ENCODE results near the gene TNIK. TPM values are rescaled to one million over a fixed set of nuclear protein-coding genes. Genes with fewer than 3 reads are reported as not detected.
"Not testable (repeated sequence)": the region's sequence is repeated elsewhere in the genome, so short reads cannot be mapped to it uniquely, and the experiment has no call there.

Gene TNIK
- total RNA-seq, 1 experiment from 2014 or later = 5.5 TPM

GRCh38 chr3:171384101-171384891 is 75.9 kb downstream of the TNIK start:
- DNase-seq (ENCODE audit: low spot score) = no peak

- no peak for DNase-seq (ENCODE audit: low spot score)
These were observed 76.8 kb downstream of the TNIK start for GRCh38 chr3:171383206-171384018.

- DNase-seq (ENCODE audit: low spot score) = not testable (repeated sequence)
These were observed 77.9 kb downstream of the TNIK start for GRCh38 chr3:171382347-171382746.

- no peak for DNase-seq (ENCODE audit: low spot score)
These were observed 79.3 kb downstream of the TNIK start for GRCh38 chr3:171380711-171381425.

- no peak for DNase-seq (ENCODE audit: low spot score)
These were observed 80.2 kb downstream of the TNIK start for GRCh38 chr3:171379961-171380483.

GRCh38 chr3:171379281-171379680 is 80.9 kb downstream of the TNIK start:
- no peak for DNase-seq (ENCODE audit: low spot score)

GRCh38 chr3:171378586-171378985 is 81.6 kb downstream of the TNIK start:
- no peak for DNase-seq (ENCODE audit: low spot score)

GRCh38 chr3:171377859-171378258 is 82.3 kb downstream of the TNIK start:
- DNase-seq (ENCODE audit: low spot score) = no peak

- no peak for DNase-seq (ENCODE audit: low spot score)
These were observed 83.6 kb downstream of the TNIK start for GRCh38 chr3:171376596-171376947.

GRCh38 chr3:171375666-171376595 is 84.3 kb downstream of the TNIK start:
- no peak for DNase-seq (ENCODE audit: low spot score)

- no peak for DNase-seq (ENCODE audit: low spot score)
These were observed 85.4 kb downstream of the TNIK start for GRCh38 chr3:171374661-171375285.

- no peak for DNase-seq (ENCODE audit: low spot score)
These were observed 85.9 kb downstream of the TNIK start for GRCh38 chr3:171374260-171374659.

GRCh38 chr3:171373711-171374110 is 86.5 kb downstream of the TNIK start:
- DNase-seq (ENCODE audit: low spot score) = no peak

- DNase-seq (ENCODE audit: low spot score) = no peak
These were observed 87.5 kb downstream of the TNIK start for GRCh38 chr3:171372694-171373093.

GRCh38 chr3:171371354-171371753 is 88.9 kb downstream of the TNIK start:
- DNase-seq (ENCODE audit: low spot score) = no peak

- DNase-seq (ENCODE audit: low spot score) = no peak
These were observed 91.0 kb downstream of the TNIK start for GRCh38 chr3:171369156-171369555.

GRCh38 chr3:171366738-171367137 is 93.5 kb downstream of the TNIK start:
- not testable (repeated sequence) for DNase-seq (ENCODE audit: low spot score)

GRCh38 chr3:171366043-171366442 is 94.2 kb downstream of the TNIK start:
- DNase-seq (ENCODE audit: low spot score) = no peak

GRCh38 chr3:171365489-171365888 is 94.7 kb downstream of the TNIK start:
- DNase-seq (ENCODE audit: low spot score) = no peak

- no peak for DNase-seq (ENCODE audit: low spot score)
These were observed 95.7 kb downstream of the TNIK start for GRCh38 chr3:171364500-171364899.

- no peak for DNase-seq (ENCODE audit: low spot score)
These were observed 97.0 kb downstream of the TNIK start for GRCh38 chr3:171363202-171363601.

Data from H4 (cell line).